Osteoblast (primary cell): ENCODE results near the gene GPR85. TPM values are rescaled to one million over a fixed set of nuclear protein-coding genes. Genes with fewer than 3 reads are reported as not detected.
"Not testable (repeated sequence)": the region's sequence is repeated elsewhere in the genome, so short reads cannot be mapped to it uniquely, and the experiment has no call there.

ENCODE experiments used
- DNase-seq: peaks from one replicate; pipeline ENCODE4 v3.0.0; 2011; ENCODE audit warnings: low spot score, mixed read lengths; ENCODE audit not compliant: insufficient read length; ENCODE audit errors: missing footprints
- H2AFZ ChIP-seq: 2 replicates; pipeline ENCODE4 v1.6.0; 2011; ENCODE audit warnings: mild to moderate bottlenecking, low read length
- H3K27ac ChIP-seq: 2 replicates; pipeline ENCODE4 v1.5.1; 2011; ENCODE audit warnings: mild to moderate bottlenecking, low read depth, low read length, moderate library complexity
- H3K27me3 ChIP-seq: 2 replicates; pipeline ENCODE4 v1.6.0; 2012; ENCODE audit warnings: mild to moderate bottlenecking, control low read depth, inconsistent platforms, low read length, moderate library complexity; ENCODE audit not compliant: insufficient read depth
- H3K36me3 ChIP-seq: 2 replicates; pipeline ENCODE4 v1.5.1; 2011; ENCODE audit warnings: mild to moderate bottlenecking, low read length, control low read depth, moderate library complexity; ENCODE audit not compliant: insufficient read depth
- H3K4me1 ChIP-seq: 2 replicates; pipeline ENCODE4 v1.5.1; 2011; ENCODE audit warnings: mild to moderate bottlenecking, low read length, control low read depth, moderate library complexity; ENCODE audit not compliant: insufficient read depth
- H3K4me2 ChIP-seq: 2 replicates; pipeline ENCODE4 v1.6.0; 2011; ENCODE audit warnings: mild to moderate bottlenecking, low read length; ENCODE audit not compliant: insufficient read depth
- H3K4me3 ChIP-seq: fragments of 200-600 bp; sonication (generic); 3 replicates; pipeline ENCODE4 v1.5.1; 2012; ENCODE audit warnings: mild to moderate bottlenecking, low read length, inconsistent platforms; ENCODE audit not compliant: insufficient read depth
- H3K79me2 ChIP-seq: 2 replicates; pipeline ENCODE4 v1.6.0; 2012; ENCODE audit warnings: mild to moderate bottlenecking, low read length, control low read depth, inconsistent platforms; ENCODE audit not compliant: insufficient read depth
- H3K9me3 ChIP-seq: 2 replicates; pipeline ENCODE4 v1.5.1; 2011; ENCODE audit warnings: low read depth, low read length, control low read depth
- H4K20me1 ChIP-seq: 2 replicates; pipeline ENCODE4 v1.6.0; 2012; ENCODE audit warnings: mild to moderate bottlenecking, low read length, control low read depth; ENCODE audit not compliant: insufficient read depth
- CTCF ChIP-seq: IDR thresholded peaks from 2 replicates; pipeline ENCODE4 v1.5.1; 2011; ENCODE audit warnings: mild to moderate bottlenecking, low read depth, low read length, moderate library complexity; ENCODE audit errors: extremely low read depth
- total RNA-seq: library from RNA; depleted of rRNA; stranded (reverse); fragments of >200 nt; gene quantifications from 2 replicates; pipeline ENCODE4 v1.2.3, GENCODE V29; 2012

GPR85 gene
- total RNA-seq, 1 donor = 7.2 TPM

- Histone ChIP-seq H2AFZ (no peak overlapping the region), H3K4me1 (no peaks in the 10 kb centered on the region), H4K20me1 (no peaks in the 10 kb centered on the region), H3K9me3 (no peaks in the 10 kb centered on the region), H3K27me3 (no peaks in the 10 kb centered on the region), H3K4me3 (no peak overlapping the region), H3K27ac (no peak overlapping the region), H3K4me2 (no peak overlapping the region), H3K36me3 (no peaks in the 10 kb centered on the region), H3K79me2 (no peaks in the 10 kb centered on the region)
- DNase-seq = no peak
- TF ChIP-seq CTCF = no peak
Observed at GRCh38 chr7:113054938-113055337, 31.7 kb downstream of the GPR85 start.

GRCh38 chr7:113054272-113054671, 32.4 kb downstream of the GPR85 start:
- DNase-seq, H3K36me3 ChIP-seq, H2AFZ ChIP-seq, H3K4me3 ChIP-seq, H3K9me3 ChIP-seq, H3K4me2 ChIP-seq, H3K27me3 ChIP-seq, H3K79me2 ChIP-seq, H3K4me1 ChIP-seq, H4K20me1 ChIP-seq, H3K27ac ChIP-seq: not testable (repeated sequence)

- DNase-seq, H3K9me3 ChIP-seq, H3K79me2 ChIP-seq, H2AFZ ChIP-seq, H3K4me2 ChIP-seq, H4K20me1 ChIP-seq, H3K27ac ChIP-seq, H3K4me1 ChIP-seq, H3K4me3 ChIP-seq, H3K27me3 ChIP-seq, H3K36me3 ChIP-seq: not testable (repeated sequence)
Observed at GRCh38 chr7:113049221-113049620, 37.4 kb downstream of the GPR85 start.

GRCh38 chr7:113046453-113046852, 40.2 kb downstream of the GPR85 start:
- no peak for DNase-seq
- no peak overlapping the region for H2AFZ ChIP-seq
- TF ChIP-seq CTCF = no peak

GRCh38 chr7:113045379-113045778, 41.2 kb downstream of the GPR85 start:
- Histone ChIP-seq H3K4me1 (no peaks in the 10 kb centered on the region), H3K36me3 (no peaks in the 10 kb centered on the region), H3K27ac (no peak overlapping the region), H3K79me2 (no peaks in the 10 kb centered on the region), H3K4me2 (no peak overlapping the region), H3K27me3 (no peaks in the 10 kb centered on the region), H3K4me3 (no peak overlapping the region), H4K20me1 (no peaks in the 10 kb centered on the region), H2AFZ (no peak overlapping the region), H3K9me3 (no peaks in the 10 kb centered on the region)
- no peak for DNase-seq
- no peak for TF ChIP-seq CTCF

More at GRCh38 chr7:113046453-113046852, 40.2 kb downstream of the GPR85 start:
- Histone ChIP-seq H3K9me3 (no peaks in the 10 kb centered on the region), H3K4me2 (no peak overlapping the region), H3K27ac (no peak overlapping the region), H3K36me3 (no peaks in the 10 kb centered on the region), H4K20me1 (no peaks in the 10 kb centered on the region), H3K4me3 (no peak overlapping the region), H3K4me1 (no peaks in the 10 kb centered on the region), H3K79me2 (no peaks in the 10 kb centered on the region), H3K27me3 (no peaks in the 10 kb centered on the region)
